ENCODE data around the gene CARD9. TPM values are rescaled to one million over a fixed set of nuclear protein-coding genes. Genes with fewer than 3 reads are reported as not detected.

The CARD9 gene
- total RNA-seq, 1 donor from 2014 or later: 15.0 TPM

- TF ChIP-seq, protein P1, sequence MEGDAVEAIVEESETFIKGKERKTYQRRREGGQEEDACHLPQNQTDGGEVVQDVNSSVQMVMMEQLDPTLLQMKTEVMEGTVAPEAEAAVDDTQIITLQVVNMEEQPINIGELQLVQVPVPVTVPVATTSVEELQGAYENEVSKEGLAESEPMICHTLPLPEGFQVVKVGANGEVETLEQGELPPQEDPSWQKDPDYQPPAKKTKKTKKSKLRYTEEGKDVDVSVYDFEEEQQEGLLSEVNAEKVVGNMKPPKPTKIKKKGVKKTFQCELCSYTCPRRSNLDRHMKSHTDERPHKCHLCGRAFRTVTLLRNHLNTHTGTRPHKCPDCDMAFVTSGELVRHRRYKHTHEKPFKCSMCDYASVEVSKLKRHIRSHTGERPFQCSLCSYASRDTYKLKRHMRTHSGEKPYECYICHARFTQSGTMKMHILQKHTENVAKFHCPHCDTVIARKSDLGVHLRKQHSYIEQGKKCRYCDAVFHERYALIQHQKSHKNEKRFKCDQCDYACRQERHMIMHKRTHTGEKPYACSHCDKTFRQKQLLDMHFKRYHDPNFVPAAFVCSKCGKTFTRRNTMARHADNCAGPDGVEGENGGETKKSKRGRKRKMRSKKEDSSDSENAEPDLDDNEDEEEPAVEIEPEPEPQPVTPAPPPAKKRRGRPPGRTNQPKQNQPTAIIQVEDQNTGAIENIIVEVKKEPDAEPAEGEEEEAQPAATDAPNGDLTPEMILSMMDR (IDR thresholded peaks at IDR 0.05): no peak
- no peaks in the 10 kb centered on the region for H3K9me3 ChIP-seq
- H3K27me3 ChIP-seq (ENCODE audit: low read depth): no peaks in the 10 kb centered on the region
- H3K36me3 ChIP-seq: peaks cover 76% of the 10 kb centered on the region
- H3K27ac ChIP-seq: no peak overlapping the region
- ATAC-seq: peak in 1 of 2 donors; percentile 4
- no peak for DNase-seq
- no peak overlapping the region for H3K4me3 ChIP-seq
- no peaks in the 10 kb centered on the region for H3K4me1 ChIP-seq
- intact Hi-C loops (cut with DNase I): no loop called here
Observed at GRCh38 chr9:136381966-136382513, 8.6 kb upstream of the CARD9 start.

- no peak overlapping the region for H3K27ac ChIP-seq
- no peak for ATAC-seq
- no peak overlapping the region for H3K4me3 ChIP-seq
- no peak for DNase-seq
- TF ChIP-seq, protein P1 (IDR thresholded peaks at IDR 0.05): no peak
- no peaks in the 10 kb centered on the region for H3K9me3 ChIP-seq
- peaks cover 73% of the 10 kb centered on the region for H3K36me3 ChIP-seq
- no peaks in the 10 kb centered on the region for H3K27me3 ChIP-seq (ENCODE audit: low read depth)
- intact Hi-C loops (cut with DNase I): no loop called here
- H3K4me1 ChIP-seq: no peaks in the 10 kb centered on the region
Observed at GRCh38 chr9:136381311-136381710, 7.8 kb upstream of the CARD9 start.

DNA sequence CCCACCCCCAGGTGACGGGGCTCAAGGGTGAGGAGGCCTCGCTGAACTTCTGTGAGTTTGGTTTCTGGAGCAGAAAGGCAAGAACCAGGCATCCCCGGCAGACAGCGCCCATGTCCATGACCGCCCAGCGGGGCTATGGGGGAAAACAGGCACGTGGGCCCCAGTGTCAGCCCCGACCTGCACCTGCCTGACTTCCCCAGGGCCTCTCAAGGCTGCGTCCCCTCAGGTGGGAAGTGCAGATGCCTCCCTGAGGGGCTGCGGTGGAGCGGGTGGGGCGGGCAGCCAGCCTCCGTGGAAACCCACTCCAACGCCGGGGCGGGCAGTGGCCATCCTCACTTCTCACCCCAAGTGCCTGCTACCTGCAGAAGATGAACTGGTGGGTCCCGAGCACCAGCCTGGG is 6.9 kb upstream of the CARD9 start:
- intact Hi-C loops (cut with DNase I): no loop called here
- TF ChIP-seq, protein P1 (IDR thresholded peaks at IDR 0.05): no peak
- Histone ChIP-seq H3K4me1 (no peaks in the 10 kb centered on the region), H3K27me3 (ENCODE audit: low read depth) (no peaks in the 10 kb centered on the region), H3K36me3 (peaks cover 65% of the 10 kb centered on the region), H3K4me3 (no peak overlapping the region), H3K9me3 (no peaks in the 10 kb centered on the region), H3K27ac (no peak overlapping the region)
- no peak for DNase-seq
- no peak for ATAC-seq

GRCh38 chr9:136379891-136380290 is 6.4 kb upstream of the CARD9 start:
- Histone ChIP-seq H3K4me1 (no peaks in the 10 kb centered on the region), H3K27me3 (ENCODE audit: low read depth) (no peaks in the 10 kb centered on the region), H3K27ac (no peak overlapping the region), H3K4me3 (no peak overlapping the region), H3K36me3 (peaks cover 63% of the 10 kb centered on the region), H3K9me3 (no peaks in the 10 kb centered on the region)
- no peak for DNase-seq
- TF ChIP-seq, protein P1 (IDR thresholded peaks at IDR 0.05): no peak
- intact Hi-C loops (cut with DNase I): no loop called here
- no peak for ATAC-seq

GRCh38 chr9:136379401-136379800 is 5.9 kb upstream of the CARD9 start:
- Histone ChIP-seq H3K27me3 (ENCODE audit: low read depth) (no peaks in the 10 kb centered on the region), H3K9me3 (no peaks in the 10 kb centered on the region), H3K27ac (no peak overlapping the region), H3K36me3 (peaks cover 59% of the 10 kb centered on the region), H3K4me3 (no peak overlapping the region), H3K4me1 (no peaks in the 10 kb centered on the region)
- intact Hi-C loops (cut with DNase I): no loop called here
- ATAC-seq (no peak), DNase-seq (no peak)
- TF ChIP-seq, protein P1 (IDR thresholded peaks at IDR 0.05): no peak

- intact Hi-C loops (cut with DNase I): no loop called here
- Histone ChIP-seq H3K4me1 (no peaks in the 10 kb centered on the region), H3K36me3 (peaks cover 54% of the 10 kb centered on the region), H3K27ac (no peak overlapping the region), H3K4me3 (no peak overlapping the region), H3K27me3 (ENCODE audit: low read depth) (no peaks in the 10 kb centered on the region), H3K9me3 (no peaks in the 10 kb centered on the region)
- ATAC-seq (no peak), DNase-seq (no peak)
- TF ChIP-seq, protein P1 (IDR thresholded peaks at IDR 0.05): no peak
Observed at GRCh38 chr9:136379003-136379287, 5.5 kb upstream of the CARD9 start.
